HG03565 (cell line): Measurements from ENCODE around the gene TRAF2.

Experiments
- ATAC-seq: cut with Tn5 transposase; IDR thresholded peaks from one replicate; pipeline ENCODE4 v1.9.1; 2021; ENCODE audit warnings: mild to moderate bottlenecking, moderate library complexity; ENCODE audit not compliant: unreplicated experiment

TRAF2 gene

DNA sequence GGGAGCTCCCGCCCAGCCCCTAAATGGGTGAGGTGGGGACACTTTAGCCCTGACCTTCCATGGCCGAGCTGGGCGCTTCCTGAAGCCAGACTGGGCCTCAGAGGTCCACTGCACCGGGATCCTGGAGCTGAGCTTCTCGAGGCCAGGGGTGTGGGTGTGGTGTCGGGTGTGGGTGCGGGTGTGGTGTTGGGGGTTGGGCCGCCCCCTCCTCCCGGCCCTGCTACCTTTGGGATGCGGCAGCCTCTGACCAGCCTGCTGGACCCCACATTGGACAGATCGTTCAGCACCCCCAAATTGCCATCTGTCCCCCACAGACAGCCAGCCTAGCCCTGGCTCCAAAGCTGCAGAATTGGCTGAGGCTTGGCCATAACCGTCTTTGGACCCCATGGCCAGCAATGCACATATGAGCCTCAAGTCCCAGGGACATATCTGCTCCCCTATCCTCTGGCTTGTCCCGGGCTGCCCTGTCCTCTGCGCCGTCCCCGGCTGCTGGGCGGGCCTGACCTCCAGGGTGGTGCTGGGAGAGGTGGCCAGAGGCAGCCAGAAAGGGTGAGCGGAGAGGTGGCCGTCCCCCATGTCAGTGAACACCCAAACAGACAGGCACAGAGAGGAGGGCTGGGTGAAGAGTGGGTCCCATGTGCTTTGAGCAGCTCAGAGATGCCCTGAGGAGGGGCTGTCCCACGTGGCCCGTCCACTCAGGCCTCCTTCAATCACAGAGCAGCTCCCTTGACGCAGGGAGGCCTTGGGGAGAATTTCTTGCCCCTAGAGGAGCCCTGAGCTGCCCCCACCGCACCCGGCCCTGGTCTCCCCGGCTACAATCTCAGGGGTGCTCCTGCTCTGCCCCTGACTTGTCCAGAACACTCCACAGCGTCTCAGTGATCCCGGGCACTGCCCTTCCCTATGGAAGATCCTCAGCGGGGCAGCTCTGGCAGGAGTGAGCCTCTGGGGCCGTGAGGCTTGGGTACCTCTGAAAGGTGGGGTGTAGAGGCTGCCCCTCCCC, 87.6 kb downstream of the TRAF2 start:
- no peak for ATAC-seq

GRCh38 chr9:136974817-136975535, 88.7 kb downstream of the TRAF2 start:
- no peak for ATAC-seq

GRCh38 chr9:136975644-136976043, 89.3 kb downstream of the TRAF2 start:
- ATAC-seq: no peak
